Activated CD4-positive, alpha-beta T cell treated with anti-CD3 and anti-CD28 coated beads for 4 hours (primary cell): ENCODE results near the gene RBP2.

Experiments
- DNase-seq, 2 donors: peaks; one replicate each; pipeline ENCODE4 v3.0.0-alpha.2; 2020

The RBP2 gene

GRCh38 chr3:139476348-139476747 is at the start of gene RBP2:
RBP2 (minus strand) TSS chr3:139476516; CDS start chr3:139476459, 57 bp downstream.
- no peak for DNase-seq

GRCh38 chr3:139524841-139525636 is 48.7 kb upstream of the RBP2 start:
- no peak for DNase-seq

GRCh38 chr3:139523718-139524117 is 47.4 kb upstream of the RBP2 start:
- no peak for DNase-seq

GRCh38 chr3:139523166-139523565 is 46.9 kb upstream of the RBP2 start:
- no peak for DNase-seq

- no peak for DNase-seq
These were observed 46.1 kb upstream of the RBP2 start for GRCh38 chr3:139522421-139522820.

- no peak for DNase-seq
These were observed 45.5 kb upstream of the RBP2 start for GRCh38 chr3:139521816-139522215.

GRCh38 chr3:139521144-139521543 is 44.8 kb upstream of the RBP2 start:
- no peak for DNase-seq

GRCh38 chr3:139519998-139520737 is 43.9 kb upstream of the RBP2 start:
- no peak for DNase-seq

GRCh38 chr3:139518926-139519842 is 42.9 kb upstream of the RBP2 start:
- no peak for DNase-seq

- DNase-seq = no peak
These were observed 42.0 kb upstream of the RBP2 start for GRCh38 chr3:139518306-139518705.

- no peak for DNase-seq
These were observed 41.2 kb upstream of the RBP2 start for GRCh38 chr3:139517321-139518065.

- no peak for DNase-seq
These were observed 38.4 kb upstream of the RBP2 start for GRCh38 chr3:139514741-139515140.

GRCh38 chr3:139509631-139510030 is 33.3 kb upstream of the RBP2 start:
- no peak for DNase-seq

- no peak for DNase-seq
These were observed 30.4 kb upstream of the RBP2 start for GRCh38 chr3:139506766-139507165.

- no peak for DNase-seq
These were observed 29.6 kb upstream of the RBP2 start for GRCh38 chr3:139505829-139506386.

GRCh38 chr3:139499536-139499935 is 23.2 kb upstream of the RBP2 start:
- DNase-seq = no peak

- no peak for DNase-seq
These were observed 17.6 kb upstream of the RBP2 start for GRCh38 chr3:139493826-139494385.

GRCh38 chr3:139491966-139492365 is 15.7 kb upstream of the RBP2 start:
- DNase-seq = no peak

GRCh38 chr3:139491027-139491700 is 14.8 kb upstream of the RBP2 start:
- no peak for DNase-seq

GRCh38 chr3:139482206-139482605 is 5.9 kb upstream of the RBP2 start:
- DNase-seq = no peak

- DNase-seq = no peak
These were observed 4.8 kb upstream of the RBP2 start for GRCh38 chr3:139481116-139481515.
